HCT116 (cell line): ENCODE measurements around the gene MAGOH. TPM values are rescaled to one million over a fixed set of nuclear protein-coding genes. Genes with fewer than 3 reads are reported as not detected.

Experiments used
- ATAC-seq: fragments of 200-7000 bp; cut with Tn5 transposase; 2 replicates; pipeline ENCODE4 v1.9.1; 2020; ENCODE audit warnings: mild to moderate bottlenecking, moderate library complexity
- BruUV-seq: library from RNA; stranded (reverse); fragments of 400-500 nt; replicated peaks from 2 replicates; lab custom pipeline; 2021; lab: Mats Ljungman, UMichigan
- CTCF ChIA-PET: fragments of 300-600 bp; sonication (Branson Sonifier 250); formaldehyde crosslinking; loops from one replicate; lab custom pipeline; 2021; ENCODE audit warnings: antibody characterized with exemption; lab: Charles Lee
- POLR2A ChIA-PET: fragments of 300-600, 350-600 bp; sonication (Branson Sonifier 250); formaldehyde crosslinking; loops from one replicate; lab custom pipeline; 2021; ENCODE audit warnings: antibody characterized with exemption; lab: Charles Lee
- RAD21 ChIA-PET, 2 experiments: fragments of 300-600 bp; sonication (Branson Sonifier 250); formaldehyde crosslinking; loops; one replicate each; lab custom pipeline; 2023; ENCODE audit warnings: low total read pairs in 2 of 2; ENCODE audit not compliant: uncharacterized antibody in 2 of 2, unreplicated experiment in 2 of 2, low non-redundant PET in 1 of 2; lab: Charles Lee
- DNase-seq: peaks from one replicate; pipeline ENCODE4 v3.0.0-alpha.2; 2010; ENCODE audit warnings: low read depth, low spot score
- H2AFZ ChIP-seq: fragments of 200-600 bp; shearing (Covaris generic), sonication (generic); 2 replicates; pipeline ENCODE4 v1.6.1; 2017; ENCODE audit warnings: low read depth, mixed run types, mixed read lengths, antibody characterized with exemption, low read length; ENCODE audit not compliant: poor library complexity, severe bottlenecking
- H3K27ac ChIP-seq: 2 replicates; pipeline ENCODE4 v1.5.1; 2012; ENCODE audit warnings: low read depth, low read length
- H3K27me3 ChIP-seq: fragments of 200-600 bp; sonication (generic); 2 replicates; pipeline ENCODE4 v1.6.1; 2016; ENCODE audit warnings: mixed run types, low read length, mixed read lengths; ENCODE audit not compliant: insufficient read depth
- H3K36me3 ChIP-seq, 2 experiments: fragments of 200-500 bp in 1 of 2; fragments of 200-600 bp in 1 of 2; sonication (Bioruptor generic) in 1 of 2; sonication (generic) in 1 of 2; 2 replicates each; pipeline versions ENCODE4 v1.5.1 to v1.6.1; 2014 to 2016; ENCODE audit warnings: low read length in 2 of 2, inconsistent platforms in 1 of 2, mixed read lengths in 1 of 2, mixed run types in 1 of 2; ENCODE audit not compliant: insufficient read depth in 2 of 2, control insufficient read depth in 1 of 2
- H3K4me1 ChIP-seq, 2 experiments: fragments of 200-600 bp in 1 of 2; sonication (generic) in 1 of 2; 2 replicates each; pipeline versions ENCODE4 v1.5.1 to v1.6.1; 2012 to 2017; ENCODE audit warnings: low read length in 2 of 2, inconsistent platforms in 1 of 2, mild to moderate bottlenecking in 1 of 2, mixed read lengths in 1 of 2, mixed run types in 1 of 2, moderate library complexity in 1 of 2; ENCODE audit not compliant: insufficient read depth in 2 of 2, control insufficient read depth in 1 of 2
- H3K4me2 ChIP-seq: fragments of 200-600 bp; sonication (generic); 2 replicates; pipeline ENCODE4 v1.6.1; 2017; ENCODE audit warnings: mixed run types, low read length, mixed read lengths
- H3K4me3 ChIP-seq, 2 experiments: fragments of 200-600 bp in 1 of 2; sonication (generic) in 1 of 2; replicated peaks in 1 of 2; 2 replicates each; pipeline ENCODE4 v1.5.1; 2011 to 2016; ENCODE audit warnings: low read length in 2 of 2, control low read depth in 1 of 2, low read depth in 1 of 2, mild to moderate bottlenecking in 1 of 2, mixed read lengths in 1 of 2, mixed run types in 1 of 2
- H3K79me2 ChIP-seq: fragments of 200-600 bp; sonication (generic); 2 replicates; pipeline ENCODE4 v1.6.1; 2017; ENCODE audit warnings: mild to moderate bottlenecking, mixed run types, low read length, moderate library complexity, mixed read lengths; ENCODE audit not compliant: insufficient read depth
- H3K9ac ChIP-seq: fragments of 200-600 bp; sonication (generic); 2 replicates; pipeline ENCODE4 v1.6.1; 2016; ENCODE audit warnings: low read length, mixed read lengths
- H3K9me2 ChIP-seq: fragments of 200-600 bp; sonication (generic), shearing (Covaris generic); 2 replicates; pipeline ENCODE4 v1.6.1; 2017; ENCODE audit warnings: mixed run types, mild to moderate bottlenecking, moderate library complexity; ENCODE audit not compliant: insufficient read depth
- H3K9me3 ChIP-seq, 2 experiments: fragments of 200-500 bp in 1 of 2; fragments of 200-600 bp in 1 of 2; sonication (Bioruptor generic) in 1 of 2; sonication (generic) in 1 of 2; 2 replicates each; pipeline ENCODE4 v1.6.1; 2014 to 2017; ENCODE audit warnings: low read length in 2 of 2, mixed read lengths in 2 of 2, inconsistent platforms in 1 of 2, low read depth in 1 of 2, mild to moderate bottlenecking in 1 of 2, mixed run types in 1 of 2, moderate library complexity in 1 of 2; ENCODE audit not compliant: control insufficient read depth in 1 of 2, insufficient read depth in 1 of 2
- H4K20me1 ChIP-seq: fragments of 200-600 bp; sonication (generic), shearing (Covaris generic); 2 replicates; pipeline ENCODE4 v1.6.1; 2017; ENCODE audit warnings: mixed run types, mild to moderate bottlenecking, moderate library complexity; ENCODE audit not compliant: insufficient read depth
- ATF3 ChIP-seq: IDR thresholded peaks from 2 replicates; pipeline ENCODE4 v1.6.1; 2012
- CTCF ChIP-seq, 3 experiments: fragments of 200-600 bp in 1 of 3; sonication (generic) in 1 of 3; IDR thresholded peaks in 2 of 3; conservative IDR thresholded peaks in 1 of 3; 2 replicates each; pipeline ENCODE4 v1.5.1; 2012 to 2017; ENCODE audit warnings: low read depth in 2 of 3, low read length in 2 of 3, antibody characterized with exemption in 1 of 3, borderline replicate concordance in 1 of 3, control low read depth in 1 of 3, mild to moderate bottlenecking in 1 of 3, mixed read lengths in 1 of 3, mixed run types in 1 of 3, moderate library complexity in 1 of 3; ENCODE audit not compliant: insufficient read depth in 1 of 3
- EGR1 ChIP-seq: IDR thresholded peaks from 2 replicates; pipeline ENCODE4 v1.6.1; 2012; ENCODE audit warnings: low read depth
- ELF1 ChIP-seq: IDR thresholded peaks from 2 replicates; pipeline ENCODE4 v1.6.1; 2012; ENCODE audit warnings: low read depth, borderline replicate concordance
- EZH2 ChIP-seq: fragments of 200-600 bp; sonication (generic); IDR thresholded peaks from 2 replicates; pipeline ENCODE4 v1.6.1; 2017; ENCODE audit warnings: antibody characterized with exemption, mixed run types
- EZH2phosphoT487 ChIP-seq: fragments of 200-600 bp; IDR thresholded peaks from 2 replicates; pipeline ENCODE4 v1.6.1; 2018; ENCODE audit warnings: antibody characterized with exemption, borderline replicate concordance
- FOSL1 ChIP-seq: IDR thresholded peaks from 2 replicates; pipeline ENCODE4 v1.6.1; 2012; ENCODE audit warnings: low read depth
- MAX ChIP-seq: IDR thresholded peaks from 2 replicates; pipeline ENCODE4 v1.6.1; 2012
- POLR2A ChIP-seq: IDR thresholded peaks from 2 replicates; pipeline ENCODE4 v1.7.0; 2011; ENCODE audit warnings: borderline replicate concordance; ENCODE audit not compliant: insufficient read depth, insufficient read length; ENCODE audit errors: extremely low read depth
- POLR2AphosphoS5 ChIP-seq: IDR thresholded peaks from 2 replicates; pipeline ENCODE4 v1.6.1; 2011; ENCODE audit warnings: mild to moderate bottlenecking, low read depth, low read length, moderate library complexity
- RAD21 ChIP-seq: IDR thresholded peaks from 2 replicates; pipeline ENCODE4 v1.6.1; 2012; ENCODE audit warnings: low read depth, mild to moderate bottlenecking
- REST ChIP-seq: IDR thresholded peaks from 2 replicates; pipeline ENCODE4 v1.6.1; 2012; ENCODE audit warnings: low read depth
- SIN3A ChIP-seq: IDR thresholded peaks from 2 replicates; pipeline ENCODE4 v1.6.1; 2012; ENCODE audit warnings: low read depth
- SP1 ChIP-seq: IDR thresholded peaks from 2 replicates; pipeline ENCODE4 v1.6.1; 2012; ENCODE audit warnings: low read depth
- SRF ChIP-seq: IDR thresholded peaks from 2 replicates; pipeline ENCODE4 v1.6.1; 2012; ENCODE audit warnings: low read depth
- TCF7L2 ChIP-seq: IDR thresholded peaks from 2 replicates; pipeline ENCODE4 v1.7.0; 2011; ENCODE audit warnings: borderline replicate concordance, inconsistent platforms; ENCODE audit not compliant: insufficient read depth, insufficient read length; ENCODE audit errors: extremely low read depth
- YY1 ChIP-seq: IDR thresholded peaks from 2 replicates; pipeline ENCODE4 v1.6.1; 2011; ENCODE audit warnings: low read length, low read depth, moderate library complexity, mild to moderate bottlenecking; ENCODE audit not compliant: insufficient replicate concordance; ENCODE audit errors: extremely low read depth
- ZFX ChIP-seq: fragments of 450-650 bp; IDR thresholded peaks from 2 replicates; pipeline ENCODE4 v1.6.1; 2017
- ZNF274 ChIP-seq: fragments of 200-500 bp; sonication (Bioruptor generic); IDR thresholded peaks from 2 replicates; pipeline ENCODE4 v1.6.1; 2014; ENCODE audit warnings: mild to moderate bottlenecking, low read depth, low read length, inconsistent platforms
- intact Hi-C: fragments of 100-400 bp; cut with micrococcal nuclease; formaldehyde crosslinking; loops from 2 replicates; pipeline ENCODE4 v1.10.0; 2022
- total RNA-seq: library from RNA; stranded (reverse); gene quantifications from one replicate; pipeline ENCODE4 v1.2.1, GENCODE V29; 2021; ENCODE audit not compliant: unreplicated experiment

MAGOH gene
- total RNA-seq, 1 experiment from 2014 or later, result 63.7 TPM

GRCh38 chr1:53271446-53272090 is 33.2 kb upstream of the MAGOH start:
- H3K4me3 ChIP-seq, result no peak overlapping the region
- no peak overlapping the region for H3K27ac ChIP-seq
- POLR2A ChIA-PET, result no interaction called here
- H3K9me2 ChIP-seq, result no peaks in the 10 kb centered on the region
- no peak overlapping the region for H2AFZ ChIP-seq
- RAD21 ChIA-PET, result no interaction called here
- H4K20me1 ChIP-seq, result no peaks in the 10 kb centered on the region
- no peaks in the 10 kb centered on the region for H3K9me3 ChIP-seq
- ATAC-seq, result no peak
- TF ChIP-seq FOSL1 (no peak), CTCF (IDR thresholded peaks at IDR 0.05 in 2 of 3, conservative IDR thresholded peaks at IDR 0.05 in 1 of 3; ENCODE audit: borderline replicate concordance in 1 of 3, insufficient read depth in 1 of 3, low read depth in 2 of 3, low read length in 2 of 3) (no peak), SP1 (no peak), EZH2 (no peak), ATF3 (no peak), ZFX (no peak), POLR2AphosphoS5 (no peak), SRF (no peak), YY1 (no peak), POLR2A (no peak), EZH2phosphoT487 (no peak), EGR1 (no peak), RAD21 (no peak), MAX (no peak), SIN3A (no peak), ZNF274 (no peak), ELF1 (no peak), TCF7L2 (no peak), REST (no peak)
- TF ChIP-seq, all 23 proteins: peak for 0
- Histone ChIP-seq H3K9ac (no peak overlapping the region), H3K79me2 (no peaks in the 10 kb centered on the region), H3K4me1 (peaks cover 0 to 9% of the 10 kb centered on the region in 2 experiments; a peak in 1 of 4 replicates), H3K36me3 (peaks cover 7 to 19% of the 10 kb centered on the region in 2 experiments; a peak in 3 of 4 replicates), H3K27me3 (no peaks in the 10 kb centered on the region), H3K4me2 (no peak overlapping the region)
- no peak for DNase-seq
- no TSS peak for BruUV-seq
- intact Hi-C loops, result loop anchor here (10.0 kb wide), 1 partner anchor 413 kb away; no protein-coding TSS in a partner anchor
- CTCF ChIA-PET, result no interaction called here
